Tibial artery (tissue), 4 donors: ENCODE results near the gene KLHL3.

Experiments
- DNase-seq, 2 donors: peaks; one replicate each; pipeline ENCODE4 v3.0.0-alpha.2; 2019
- H3K27ac ChIP-seq, 2 donors: fragments of 200-600 bp; sonication (generic) in 1 of 2; 1 replicate in 1 of 2; 2 replicates in 1 of 2; pipeline ENCODE4 v1.5.1; 2018 to 2019; ENCODE audit warnings: mild to moderate bottlenecking in 1 of 2
- H3K27me3 ChIP-seq, 2 donors: fragments of 200-600 bp; sonication (generic) in 1 of 2; one replicate each; pipeline versions ENCODE4 v1.5.1 to v1.6.0; 2016 to 2019
- H3K36me3 ChIP-seq, 3 donors: fragments of 200-600 bp; sonication (generic) in 2 of 3; one replicate each; pipeline ENCODE4 v1.5.1; 2016 to 2019; ENCODE audit warnings: mild to moderate bottlenecking in 2 of 3
- H3K4me1 ChIP-seq, 4 donors: fragments of 200-600 bp; sonication (generic) in 2 of 4; 1 replicate in 3 of 4; 2 replicates in 1 of 4; pipeline ENCODE4 v1.5.1; 2016 to 2019
- H3K4me3 ChIP-seq, 2 donors: fragments of 200-600 bp; sonication (generic) in 1 of 2; 1 replicate in 1 of 2; 2 replicates in 1 of 2; pipeline ENCODE4 v1.5.1; 2018 to 2019; ENCODE audit warnings: mild to moderate bottlenecking in 2 of 2
- H3K9me3 ChIP-seq, 3 donors: fragments of 200-600 bp; sonication (generic) in 1 of 3; one replicate each; pipeline ENCODE4 v1.5.1; 2016 to 2019
- CTCF ChIP-seq, 2 experiments: fragments of 200-600 bp in 1 of 2; fragments of 450-650 bp in 1 of 2; IDR thresholded peaks; one replicate each; pipeline ENCODE4 v1.5.1; 2017 to 2019; ENCODE audit warnings: antibody characterized with exemption in 2 of 2, mild to moderate bottlenecking in 1 of 2, moderate library complexity in 1 of 2
- intact Hi-C: fragments of 100-400 bp; cut with DNase I; formaldehyde crosslinking; loops from one replicate; pipeline ENCODE4 v1.15.0; 2023; ENCODE audit warnings: low total_unique reads

Gene KLHL3

GRCh38 chr5:137641148-137641547 is 94.7 kb downstream of the KLHL3 start:
- H3K36me3 ChIP-seq: peaks cover 0 to 20% (median 10%) of the 10 kb centered on the region in 3 donors
- H3K4me3 ChIP-seq: no peak overlapping the region
- no peak overlapping the region for H3K27ac ChIP-seq
- intact Hi-C loops: no loop called here
- H3K9me3 ChIP-seq: no peaks in the 10 kb centered on the region
- no peak for TF ChIP-seq CTCF (IDR thresholded peaks at IDR 0.05)
- no peaks in the 10 kb centered on the region for H3K27me3 ChIP-seq
- no peak for DNase-seq
- H3K4me1 ChIP-seq: no peaks in the 10 kb centered on the region

- no peaks in the 10 kb centered on the region for H3K9me3 ChIP-seq
- H3K4me1 ChIP-seq: no peaks in the 10 kb centered on the region
- H3K27me3 ChIP-seq: no peaks in the 10 kb centered on the region
- DNase-seq: no peak
- H3K36me3 ChIP-seq: peaks cover 0 to 20% (median 10%) of the 10 kb centered on the region in 3 donors
- no peak overlapping the region for H3K27ac ChIP-seq
- no peak overlapping the region for H3K4me3 ChIP-seq
- TF ChIP-seq CTCF (IDR thresholded peaks at IDR 0.05): no peak
- intact Hi-C loops: no loop called here
Observed at GRCh38 chr5:137639645-137640044, 96.2 kb downstream of the KLHL3 start.

GRCh38 chr5:137638841-137639240 is 97.0 kb downstream of the KLHL3 start:
- H3K27ac ChIP-seq: no peak overlapping the region
- H3K4me1 ChIP-seq: no peaks in the 10 kb centered on the region
- intact Hi-C loops: no loop called here
- H3K4me3 ChIP-seq: no peak overlapping the region
- H3K36me3 ChIP-seq: peaks cover 0 to 20% (median 10%) of the 10 kb centered on the region in 3 donors
- no peaks in the 10 kb centered on the region for H3K9me3 ChIP-seq
- TF ChIP-seq CTCF (IDR thresholded peaks at IDR 0.05): no peak
- H3K27me3 ChIP-seq: no peaks in the 10 kb centered on the region
- no peak for DNase-seq

- TF ChIP-seq CTCF (IDR thresholded peaks at IDR 0.05): no peak
- Histone ChIP-seq H3K27ac (no peak overlapping the region), H3K4me3 (no peak overlapping the region), H3K36me3 (peaks cover 0 to 20% (median 10%) of the 10 kb centered on the region in 3 donors), H3K4me1 (no peaks in the 10 kb centered on the region), H3K9me3 (no peaks in the 10 kb centered on the region), H3K27me3 (no peaks in the 10 kb centered on the region)
- intact Hi-C loops: no loop called here
- DNase-seq: no peak
Observed at GRCh38 chr5:137636830-137637714, 98.8 kb downstream of the KLHL3 start.

GRCh38 chr5:137636099-137636498 is 99.8 kb downstream of the KLHL3 start:
- Histone ChIP-seq H3K4me1 (peaks cover 0 to 7% (median 5%) of the 10 kb centered on the region in 4 donors), H3K27me3 (no peaks in the 10 kb centered on the region), H3K9me3 (no peaks in the 10 kb centered on the region), H3K36me3 (peaks cover 0 to 20% (median 10%) of the 10 kb centered on the region in 3 donors), H3K27ac (no peak overlapping the region), H3K4me3 (no peak overlapping the region)
- no peak for TF ChIP-seq CTCF (IDR thresholded peaks at IDR 0.05)
- no peak for DNase-seq
- intact Hi-C loops: no loop called here
